H9 (cell line): ENCODE measurements around the gene CCDC92B. TPM values are rescaled to one million over a fixed set of nuclear protein-coding genes. Genes with fewer than 3 reads are reported as not detected.

ENCODE experiments used
- DNase-seq: peaks from one replicate; pipeline ENCODE4 v3.0.0-alpha.2; 2017
- H2AFZ ChIP-seq: one replicate; pipeline ENCODE4 v1.6.1; 2013; ENCODE audit warnings: mild to moderate bottlenecking, low read length, control low read depth, moderate library complexity
- H2AK5ac ChIP-seq: 2 replicates; pipeline ENCODE4 v1.6.1; 2013; ENCODE audit warnings: low read length, control low read depth, mixed read lengths; ENCODE audit not compliant: insufficient read length
- H2BK120ac ChIP-seq: one replicate; pipeline ENCODE4 v1.6.1; 2013; ENCODE audit warnings: low read depth, mild to moderate bottlenecking, low read length, control low read depth, inconsistent platforms; ENCODE audit not compliant: poor library complexity, severe bottlenecking
- H2BK12ac ChIP-seq: 2 replicates; pipeline ENCODE4 v1.6.1; 2013; ENCODE audit warnings: low read length, control low read depth, mixed read lengths, low read depth; ENCODE audit not compliant: insufficient read length
- H2BK15ac ChIP-seq: 2 replicates; pipeline ENCODE4 v1.6.1; 2013; ENCODE audit warnings: low read depth, low read length, control low read depth
- H2BK20ac ChIP-seq: one replicate; pipeline ENCODE4 v1.6.1; 2013; ENCODE audit warnings: low read depth, mild to moderate bottlenecking, low read length, control low read depth, inconsistent platforms; ENCODE audit not compliant: poor library complexity, severe bottlenecking
- H2BK5ac ChIP-seq: 2 replicates; pipeline ENCODE4 v1.6.1; 2013; ENCODE audit warnings: low read length, control low read depth, mixed read lengths; ENCODE audit not compliant: insufficient read length
- H3K14ac ChIP-seq: 2 replicates; pipeline ENCODE4 v1.6.1; 2013; ENCODE audit warnings: low read length, control low read depth; ENCODE audit not compliant: insufficient read depth
- H3K18ac ChIP-seq: 2 replicates; pipeline ENCODE4 v1.6.1; 2013; ENCODE audit warnings: low read depth, mild to moderate bottlenecking, mixed read lengths, low read length, control low read depth; ENCODE audit not compliant: insufficient read length
- H3K23ac ChIP-seq: 2 replicates; pipeline ENCODE4 v1.6.1; 2013; ENCODE audit warnings: low read length, control low read depth, mixed read lengths, low read depth; ENCODE audit not compliant: insufficient read length
- H3K23me2 ChIP-seq: 2 replicates; pipeline ENCODE4 v1.6.1; 2013; ENCODE audit warnings: low read depth, mild to moderate bottlenecking, mixed read lengths, low read length, control low read depth; ENCODE audit not compliant: insufficient read length, poor library complexity, severe bottlenecking
- H3K27ac ChIP-seq: 2 replicates; pipeline ENCODE4 v1.5.1; 2013; ENCODE audit warnings: low read length, control low read depth, mixed read lengths, low read depth; ENCODE audit not compliant: insufficient read length
- H3K27me3 ChIP-seq: 2 replicates; pipeline ENCODE4 v1.6.1; 2013; ENCODE audit warnings: low read length, control low read depth, inconsistent platforms; ENCODE audit not compliant: insufficient read depth
- H3K4ac ChIP-seq: 2 replicates; pipeline ENCODE4 v1.6.1; 2013; ENCODE audit warnings: low read depth, mild to moderate bottlenecking, control low read depth, inconsistent platforms, low read length, moderate library complexity
- H3K4me1 ChIP-seq: 2 replicates; pipeline ENCODE4 v1.6.1; 2013; ENCODE audit warnings: low read length, control low read depth, inconsistent platforms; ENCODE audit not compliant: insufficient read depth
- H3K4me2 ChIP-seq: 2 replicates; pipeline ENCODE4 v1.6.1; 2013; ENCODE audit warnings: low read length, control low read depth, mixed read lengths; ENCODE audit not compliant: insufficient read length, insufficient read depth
- H3K56ac ChIP-seq: 2 replicates; pipeline ENCODE4 v1.6.1; 2013; ENCODE audit warnings: low read depth, mild to moderate bottlenecking, mixed read lengths, low read length, control low read depth; ENCODE audit not compliant: insufficient read length
- H3K79me1 ChIP-seq: 2 replicates; pipeline ENCODE4 v1.6.1; 2013; ENCODE audit warnings: low read depth, mild to moderate bottlenecking, moderate library complexity, low read length, control low read depth, inconsistent platforms; ENCODE audit not compliant: insufficient read depth, poor library complexity, severe bottlenecking
- H3K79me2 ChIP-seq: 2 replicates; pipeline ENCODE4 v1.6.1; 2013; ENCODE audit warnings: low read length, control low read depth, inconsistent platforms; ENCODE audit not compliant: insufficient read depth
- H3K9ac ChIP-seq: 2 replicates; pipeline ENCODE4 v1.6.1; 2013; ENCODE audit warnings: low read length, control low read depth, mixed read lengths; ENCODE audit not compliant: insufficient read length; ENCODE audit errors: extremely low read depth
- H3K9me3 ChIP-seq: one replicate; pipeline ENCODE4 v1.6.1; 2013; ENCODE audit warnings: low read depth, low read length, inconsistent platforms; ENCODE audit not compliant: control insufficient read depth
- H3T11ph ChIP-seq: one replicate; pipeline ENCODE4 v1.6.1; 2013; ENCODE audit warnings: mild to moderate bottlenecking, low read length, control low read depth, inconsistent platforms
- H4K20me1 ChIP-seq: one replicate; pipeline ENCODE4 v1.6.1; 2013; ENCODE audit not compliant: control insufficient read depth, insufficient read length, insufficient read depth
- H4K5ac ChIP-seq: 2 replicates; pipeline ENCODE4 v1.6.1; 2013; ENCODE audit warnings: low read depth, mild to moderate bottlenecking, mixed read lengths, low read length, control low read depth; ENCODE audit not compliant: insufficient read length
- H4K8ac ChIP-seq: replicated peaks from 2 replicates; pipeline ENCODE4 v1.6.1; 2013; ENCODE audit warnings: low read length, control low read depth, mixed read lengths, low read depth; ENCODE audit not compliant: insufficient read length
- H4K91ac ChIP-seq: 2 replicates; pipeline ENCODE4 v1.6.1; 2013; ENCODE audit warnings: low read depth, mild to moderate bottlenecking, moderate library complexity, mixed read lengths, low read length, control low read depth; ENCODE audit not compliant: insufficient read length
- H3K27ac Mint-ChIP-seq, 3 experiments: 2 replicates in 2 of 3; 3 replicates in 1 of 3; pipeline ENCODE4 v1.8.0; 2020 to 2021; ENCODE audit warnings: mixed read lengths in 3 of 3, mild to moderate bottlenecking in 1 of 3, moderate library complexity in 1 of 3
- H3K27me3 Mint-ChIP-seq: 2 replicates; pipeline ENCODE4 v1.8.0; 2021; ENCODE audit warnings: low read depth, mild to moderate bottlenecking, moderate library complexity, mixed read lengths
- H3K36me3 Mint-ChIP-seq, 3 experiments: 2 replicates in 2 of 3; 3 replicates in 1 of 3; pipeline ENCODE4 v1.8.0; 2020 to 2021; ENCODE audit warnings: low read depth in 3 of 3, mixed read lengths in 3 of 3; ENCODE audit not compliant: insufficient read depth in 1 of 3
- H3K4me1 Mint-ChIP-seq, 2 experiments: 2 replicates each; pipeline ENCODE4 v1.8.0; 2020; ENCODE audit warnings: mixed read lengths in 2 of 2
- H3K4me3 Mint-ChIP-seq, 2 experiments: 2 replicates in 1 of 2; 3 replicates in 1 of 2; pipeline ENCODE4 v1.8.0; 2020 to 2021; ENCODE audit warnings: mild to moderate bottlenecking in 2 of 2, mixed read lengths in 2 of 2, moderate library complexity in 1 of 2
- H3K9me3 Mint-ChIP-seq, 2 experiments: 2 replicates in 1 of 2; 3 replicates in 1 of 2; pipeline ENCODE4 v1.8.0; 2020; ENCODE audit warnings: mild to moderate bottlenecking in 2 of 2, mixed read lengths in 2 of 2, moderate library complexity in 1 of 2
- WGBS: extraction: QIAGEN DNeasy Blood & Tissue Kit; methylation state at CpG from one replicate; pipeline ENCODE4 v1.1.7; 2013; ENCODE audit warnings: missing lambda C conversion rate, low lambda C conversion rate, mixed read lengths; ENCODE audit not compliant: insufficient read length; ENCODE audit errors: extremely low coverage; 5-methylcytosine and 5-hydroxymethylcytosine counted together
- total RNA-seq: library from RNA; stranded (reverse); gene quantifications from 2 replicates; pipeline ENCODE4 v1.2.1, GENCODE V29; 2021
- TF ChIP-seq, protein P1 (sequence below): fragments of 200-600 bp; sonication (generic); conservative IDR thresholded peaks from 3 replicates; pipeline ENCODE4 v1.8.0; 2021; ENCODE audit warnings: antibody characterized with exemption, mild to moderate bottlenecking

Gene CCDC92B
- total RNA-seq, 1 experiment from 2014 or later = 8.0 TPM

DNA sequence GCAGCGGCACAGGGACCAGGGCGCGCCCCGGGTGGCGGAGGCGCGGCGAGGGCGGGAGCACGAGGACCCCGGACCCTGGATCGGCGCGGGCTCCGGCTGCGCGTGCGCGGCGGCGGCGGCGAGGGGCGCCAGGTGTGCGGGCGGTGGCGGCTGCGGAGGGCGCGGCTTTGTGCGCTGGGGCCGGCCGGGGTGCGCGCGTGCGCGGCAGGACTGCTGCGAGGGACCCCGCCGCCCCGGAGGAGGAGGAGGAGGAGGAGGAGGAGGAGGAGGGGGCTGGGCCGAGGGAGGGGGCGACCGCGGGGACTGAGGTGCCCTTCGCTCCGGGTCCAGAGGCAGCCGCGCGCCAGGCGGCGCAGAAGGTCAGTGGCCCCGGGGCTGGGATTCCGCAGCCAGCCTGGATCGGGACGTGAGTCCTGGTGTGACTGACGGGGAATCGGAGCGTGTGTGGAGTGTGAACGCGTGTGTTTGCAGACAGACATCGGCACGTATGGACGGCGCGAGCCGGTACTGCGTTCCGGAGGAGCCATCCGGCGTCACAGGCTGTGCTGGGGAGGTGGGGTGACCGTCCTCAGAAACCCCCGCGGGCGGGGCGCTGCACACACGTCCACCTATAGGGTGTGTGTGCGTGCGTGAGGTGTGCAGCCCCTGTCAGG lies 27.3 kb upstream of the CCDC92B start:
- Histone ChIP-seq H3K79me1 (no peaks in the 10 kb centered on the region), H3K23me2 (peaks cover 8% of the 10 kb centered on the region), H2BK12ac (no peak overlapping the region), H2BK5ac (no peak overlapping the region), H3K9me3 (no peaks in the 10 kb centered on the region), H2BK15ac (no peak overlapping the region), H2AK5ac (no peak overlapping the region), H4K91ac (no peak overlapping the region), H3K4me1 (no peaks in the 10 kb centered on the region), H3K27ac (no peak overlapping the region), H3K23ac (no peak overlapping the region), H2AFZ (no peak overlapping the region), H4K5ac (no peak overlapping the region), H4K8ac (no peak overlapping the region), H3K27me3 (no peaks in the 10 kb centered on the region; the same call in 1 of the 2 replicates), H3K9ac (peak overlapping the region; percentile 59), H3T11ph (no peak overlapping the region), H3K56ac (no peak overlapping the region), H2BK20ac (no peak overlapping the region), H3K4me2 (peak overlapping the region; percentile 98), H3K4ac (no peak overlapping the region), H3K14ac (peak overlapping the region; percentile 65; the same call in 1 of the 2 replicates), H3K18ac (no peak overlapping the region), H4K20me1 (no peaks in the 10 kb centered on the region), H3K79me2 (no peaks in the 10 kb centered on the region), H2BK120ac (no peak overlapping the region)
- Mint-ChIP-seq H3K27ac (peak overlapping the region in 1 of 3 experiments; percentile 59; a peak in 2 of 7 replicates), H3K27me3 (peaks cover 36% of the 10 kb centered on the region), H3K4me1 (peaks cover 6 to 15% of the 10 kb centered on the region in 2 experiments; a peak in 3 of 4 replicates), H3K9me3 (no peaks in the 10 kb centered on the region; a peak in 1 of 5 replicates), H3K4me3 (peak overlapping the region; percentile 80 to 91), H3K36me3 (no peaks in the 10 kb centered on the region; a peak in 1 of 7 replicates)
- TF ChIP-seq, protein P1, sequence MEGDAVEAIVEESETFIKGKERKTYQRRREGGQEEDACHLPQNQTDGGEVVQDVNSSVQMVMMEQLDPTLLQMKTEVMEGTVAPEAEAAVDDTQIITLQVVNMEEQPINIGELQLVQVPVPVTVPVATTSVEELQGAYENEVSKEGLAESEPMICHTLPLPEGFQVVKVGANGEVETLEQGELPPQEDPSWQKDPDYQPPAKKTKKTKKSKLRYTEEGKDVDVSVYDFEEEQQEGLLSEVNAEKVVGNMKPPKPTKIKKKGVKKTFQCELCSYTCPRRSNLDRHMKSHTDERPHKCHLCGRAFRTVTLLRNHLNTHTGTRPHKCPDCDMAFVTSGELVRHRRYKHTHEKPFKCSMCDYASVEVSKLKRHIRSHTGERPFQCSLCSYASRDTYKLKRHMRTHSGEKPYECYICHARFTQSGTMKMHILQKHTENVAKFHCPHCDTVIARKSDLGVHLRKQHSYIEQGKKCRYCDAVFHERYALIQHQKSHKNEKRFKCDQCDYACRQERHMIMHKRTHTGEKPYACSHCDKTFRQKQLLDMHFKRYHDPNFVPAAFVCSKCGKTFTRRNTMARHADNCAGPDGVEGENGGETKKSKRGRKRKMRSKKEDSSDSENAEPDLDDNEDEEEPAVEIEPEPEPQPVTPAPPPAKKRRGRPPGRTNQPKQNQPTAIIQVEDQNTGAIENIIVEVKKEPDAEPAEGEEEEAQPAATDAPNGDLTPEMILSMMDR = no peak; the same call in 2 of the 3 replicates
- no CpG with 5 or more reads among the region's 80 CpGs for WGBS
- DNase-seq = peak; percentile 90
